GM19372 (cell line): ENCODE data around the gene UCP3.

Source experiments
- ATAC-seq: cut with Tn5 transposase; IDR thresholded peaks from one replicate; pipeline ENCODE4 v1.9.1; 2021; ENCODE audit warnings: mild to moderate bottlenecking, low read depth, moderate library complexity; ENCODE audit not compliant: unreplicated experiment

The UCP3 gene

GRCh38 chr11:74019104-74019738, 10.3 kb upstream of the UCP3 start:
- ATAC-seq, result no peak

GRCh38 chr11:74018331-74019005, 9.6 kb upstream of the UCP3 start:
- no peak for ATAC-seq

DNA sequence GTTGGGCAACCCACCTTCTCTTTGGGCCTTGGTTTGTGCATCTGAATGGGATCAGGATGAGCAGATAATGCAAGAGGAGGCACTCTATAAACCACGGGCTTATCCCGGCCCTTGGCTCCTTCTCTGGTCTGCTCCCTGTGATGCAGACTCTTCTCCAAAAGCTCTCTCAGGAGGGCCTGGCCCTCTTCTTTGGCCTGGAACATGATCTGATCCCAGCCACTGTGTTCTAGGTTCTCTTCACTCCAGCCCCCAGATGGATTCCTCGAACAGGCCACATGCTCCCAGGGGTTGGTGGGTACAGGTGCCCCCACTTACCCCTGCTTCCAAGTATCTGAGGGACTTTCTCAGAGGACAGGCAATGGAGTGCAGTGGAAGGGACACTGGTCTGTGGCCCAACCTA, 8.7 kb upstream of the UCP3 start:
- ATAC-seq, result no peak

DNA sequence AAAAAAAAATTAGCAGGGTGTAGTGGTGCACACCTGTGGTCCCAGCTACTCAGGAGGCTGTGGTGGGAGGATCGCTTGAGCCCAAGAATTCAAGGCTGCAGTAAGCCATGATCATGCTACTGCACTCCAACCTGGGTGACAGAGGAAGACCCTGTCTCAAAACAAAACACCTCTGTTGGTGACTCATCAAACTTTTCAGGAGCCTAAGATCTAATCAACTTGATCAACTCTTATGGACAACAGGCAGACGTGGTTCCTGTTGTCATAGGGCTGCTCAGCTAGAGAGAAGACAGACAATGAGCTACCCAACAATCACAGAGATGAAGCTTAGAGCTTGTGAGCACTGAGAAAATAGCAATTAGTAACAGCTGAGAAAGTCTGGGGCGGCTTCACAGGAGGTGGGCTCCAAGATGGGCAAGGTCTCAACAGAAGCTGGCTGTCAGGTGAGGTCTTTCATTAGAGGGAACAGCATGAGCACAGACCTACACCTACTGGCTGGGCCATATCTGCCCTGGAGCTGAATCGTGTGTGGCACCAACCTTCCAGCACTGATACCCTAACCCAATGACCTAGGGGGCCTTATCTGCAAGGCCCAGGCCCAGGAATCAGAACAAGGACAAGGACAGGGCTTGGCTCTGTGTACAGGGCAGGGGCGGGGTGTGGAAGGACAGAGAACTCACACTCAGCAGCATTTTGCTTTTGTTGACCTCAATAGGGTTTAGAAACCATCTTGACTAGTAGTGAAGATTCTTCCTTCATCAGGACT, 7.2 kb upstream of the UCP3 start:
- ATAC-seq, result no peak

DNA sequence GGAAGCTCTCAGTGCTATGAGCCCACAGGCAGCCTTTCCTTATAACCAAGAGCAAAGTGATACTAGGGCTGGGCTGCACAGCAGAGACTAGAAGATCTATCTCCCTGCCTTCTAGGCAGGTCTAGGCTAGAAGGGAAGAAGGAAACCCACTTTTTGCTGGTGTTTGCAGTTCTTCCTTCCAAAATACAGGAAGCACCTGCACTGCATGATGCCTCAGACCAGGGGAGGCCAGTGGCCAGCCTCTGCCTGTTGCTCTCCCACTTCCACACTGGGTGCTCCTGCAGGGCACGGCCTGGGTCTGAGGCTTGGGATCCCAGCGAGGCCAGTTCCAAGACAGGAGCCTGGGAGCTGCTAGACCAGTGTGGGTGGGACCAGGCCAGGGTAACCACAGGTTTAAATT, 6.0 kb upstream of the UCP3 start:
- ATAC-seq, result no peak

DNA sequence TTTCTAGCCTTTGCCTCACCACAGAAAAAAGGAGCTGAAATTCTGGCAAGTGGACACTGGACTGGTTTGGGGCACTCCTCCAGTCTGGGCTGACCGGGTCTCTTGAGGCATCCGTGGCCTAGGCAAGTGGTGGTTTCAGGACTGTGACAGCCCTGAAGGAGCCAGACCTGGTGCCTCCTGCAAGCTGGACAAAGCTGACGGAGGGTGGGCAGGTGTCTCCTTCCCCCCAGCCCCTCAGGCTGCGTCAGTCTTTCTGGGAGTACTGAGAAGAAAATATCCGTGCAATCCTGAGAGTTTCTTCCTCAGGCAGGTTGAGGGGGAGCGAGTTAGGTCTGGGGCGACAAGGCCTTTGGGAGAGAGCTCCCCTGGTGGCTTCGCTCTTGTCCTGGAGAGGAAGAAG, 4.3 kb upstream of the UCP3 start:
- no peak for ATAC-seq

DNA sequence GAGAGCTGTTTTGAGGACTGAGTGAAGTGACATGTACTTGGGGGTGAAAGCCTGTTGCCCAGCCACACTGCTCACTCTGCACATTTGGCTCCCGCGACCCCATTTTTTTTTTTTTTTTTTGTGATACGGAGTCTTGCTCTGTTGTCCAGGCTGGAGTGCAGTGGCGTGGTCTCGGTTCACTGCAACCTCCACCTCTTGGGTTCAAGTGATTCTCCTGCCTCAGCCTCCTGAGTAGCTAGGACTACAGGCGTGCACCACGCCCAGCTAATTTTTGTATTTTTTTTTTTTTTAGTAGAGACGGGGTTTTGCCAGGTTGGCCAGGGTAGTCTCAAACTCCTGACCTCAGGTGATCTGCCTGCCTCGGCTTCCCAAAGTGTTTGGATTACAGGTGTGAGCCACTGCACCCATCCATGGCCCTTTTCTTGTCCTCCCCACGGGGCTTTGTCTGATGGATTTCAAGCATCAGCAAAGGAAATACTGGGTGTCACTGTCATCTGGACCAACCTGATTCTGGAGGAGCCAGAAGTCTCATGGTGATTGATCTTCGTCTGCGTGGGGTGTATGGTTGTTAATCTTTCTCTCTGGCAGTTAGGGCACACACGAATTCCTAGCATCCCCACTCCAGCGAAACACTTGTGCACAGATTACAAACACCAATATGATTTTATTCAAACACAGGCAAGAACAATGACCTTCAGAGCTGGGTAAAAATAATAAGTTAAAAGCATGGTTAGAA, 3.4 kb upstream of the UCP3 start:
- ATAC-seq, result no peak

DNA sequence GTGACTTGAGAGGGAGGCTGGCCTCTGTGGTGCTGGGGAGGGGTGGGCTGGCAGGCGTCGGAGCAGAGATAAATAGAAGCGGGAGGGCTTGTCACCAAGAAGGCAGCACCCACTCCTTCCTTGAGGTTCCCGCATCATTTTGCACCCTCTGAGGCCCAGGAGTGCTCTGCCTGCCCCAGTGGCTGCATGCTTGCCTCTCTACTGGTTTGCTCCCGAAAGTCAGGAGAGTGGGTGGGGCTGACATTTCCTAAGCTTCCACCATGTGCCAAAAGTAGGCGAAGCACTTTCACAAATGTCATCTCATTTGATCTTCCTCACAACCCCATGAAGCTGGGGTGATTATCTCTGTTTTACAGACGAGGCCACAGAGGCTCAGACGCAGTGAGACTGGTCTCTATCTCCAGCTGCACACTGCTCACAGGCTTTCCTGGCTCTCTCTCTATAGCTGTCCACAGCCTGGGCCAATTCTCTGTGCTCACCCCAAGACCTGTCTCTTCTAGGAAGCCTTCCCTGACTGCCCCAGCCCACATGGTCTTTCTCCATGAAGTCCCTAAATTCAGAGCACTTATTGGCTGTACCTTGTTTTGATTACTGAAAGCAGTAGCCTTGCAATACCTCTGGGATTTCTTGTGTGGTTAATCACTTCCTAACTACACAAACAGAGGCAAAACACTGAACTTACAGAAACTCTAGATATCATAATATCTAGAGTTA, 2.6 kb upstream of the UCP3 start:
- ATAC-seq, result no peak

DNA sequence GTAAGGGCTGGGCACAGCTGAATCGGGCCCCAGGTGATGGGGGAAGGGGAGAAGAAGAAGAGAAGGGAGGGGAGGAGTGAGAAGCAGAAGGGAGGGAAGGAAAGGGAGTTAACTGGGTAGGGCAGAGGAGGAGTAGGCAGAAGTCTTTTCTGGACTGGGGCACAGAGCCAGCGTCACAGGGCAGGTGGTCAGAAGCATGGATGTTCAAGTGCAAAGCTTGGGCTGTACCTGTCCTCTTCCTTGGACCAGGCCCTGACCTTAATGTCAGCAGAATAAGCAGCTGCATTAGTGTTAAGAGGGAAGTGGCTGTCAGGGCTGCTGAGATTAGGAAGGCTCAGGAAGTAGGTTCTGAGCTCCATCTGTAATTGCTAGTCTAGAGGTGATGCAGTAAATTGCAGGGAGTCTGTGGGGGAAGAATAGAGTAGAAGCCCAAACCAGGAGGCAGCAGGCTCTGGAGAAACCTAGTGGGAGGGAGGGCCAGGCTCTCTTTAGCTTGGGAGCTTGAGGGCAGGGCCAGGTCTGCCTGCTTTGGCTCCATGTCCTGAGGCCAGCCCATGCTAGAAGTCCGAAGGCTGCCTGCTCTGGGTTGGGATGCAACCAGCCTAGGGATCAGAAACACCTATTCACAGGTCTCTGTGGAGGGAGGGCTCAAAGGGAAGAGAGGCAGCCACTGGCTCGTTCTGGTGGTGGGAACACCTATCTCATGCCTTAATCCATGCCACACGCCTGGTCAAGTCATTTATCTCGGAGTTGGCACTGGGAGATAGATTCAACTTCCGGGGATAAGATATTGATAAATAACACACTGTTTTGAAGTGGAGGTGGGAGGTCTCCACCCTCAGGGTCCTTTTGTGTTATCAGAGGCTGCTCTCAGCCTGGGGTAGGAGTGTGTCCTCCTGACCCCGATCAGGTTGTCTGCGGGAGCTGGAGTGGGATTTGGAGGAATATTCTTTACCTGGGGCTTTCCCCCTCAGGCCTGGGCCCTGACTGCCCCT, 1.7 kb upstream of the UCP3 start:
- no peak for ATAC-seq

GRCh38 chr11:74009675-74010305, 905 bp upstream of the UCP3 start:
- ATAC-seq, result no peak

DNA sequence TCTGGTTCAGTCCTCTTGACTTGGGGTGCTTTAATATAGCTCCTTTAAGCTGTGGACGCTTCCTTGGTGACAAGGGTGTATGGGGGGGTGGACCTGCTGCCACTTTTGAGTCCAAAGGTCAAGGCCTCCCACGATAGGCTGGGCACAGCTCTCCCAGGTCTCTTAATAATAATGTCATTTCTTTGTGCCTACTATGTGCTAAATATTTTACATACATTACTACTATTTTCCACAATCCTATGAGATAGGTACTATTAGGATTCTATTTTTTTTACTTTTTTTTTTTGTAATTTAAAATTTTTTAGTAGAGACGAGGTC, 304 bp upstream of the UCP3 start:
- ATAC-seq, result no peak

DNA sequence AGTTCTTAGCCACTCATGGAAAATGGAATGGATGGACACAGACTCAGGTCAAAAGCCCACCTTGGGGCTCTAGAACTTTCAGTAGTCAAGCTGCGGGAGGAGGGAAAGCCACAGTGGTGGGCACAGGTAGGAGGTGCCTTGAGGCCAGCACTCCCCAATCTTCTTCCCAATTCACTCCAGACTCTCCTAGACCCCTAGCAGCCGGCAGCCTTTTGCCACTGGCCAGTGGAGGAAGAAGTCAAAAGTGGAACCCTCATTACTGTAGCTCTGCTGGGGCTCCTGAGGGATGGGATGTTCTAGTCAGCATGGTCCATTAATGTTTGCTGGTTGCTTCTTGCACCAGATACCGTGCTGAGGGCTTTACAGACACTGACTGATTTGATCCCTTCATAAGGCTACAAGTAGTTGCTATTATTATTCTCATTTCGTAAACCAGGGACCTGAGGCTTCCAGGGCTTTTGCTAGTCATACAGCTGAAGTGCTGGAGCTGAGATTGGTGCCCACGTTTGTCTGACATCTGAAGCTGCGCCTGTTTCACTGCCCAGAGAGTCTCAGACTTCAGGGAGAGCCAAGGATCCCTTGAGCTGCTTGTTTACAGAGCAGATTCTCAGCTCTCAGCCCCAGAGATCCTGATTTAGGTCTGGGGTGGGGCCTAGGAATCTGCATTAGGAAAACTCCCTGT, 1.1 kb downstream of the UCP3 start:
- no peak for ATAC-seq

- no peak for ATAC-seq
Measured at GRCh38 chr11:74006743-74007304, 2.1 kb downstream of the UCP3 start.

GRCh38 chr11:74005721-74006517, 3.0 kb downstream of the UCP3 start:
- no peak for ATAC-seq

DNA sequence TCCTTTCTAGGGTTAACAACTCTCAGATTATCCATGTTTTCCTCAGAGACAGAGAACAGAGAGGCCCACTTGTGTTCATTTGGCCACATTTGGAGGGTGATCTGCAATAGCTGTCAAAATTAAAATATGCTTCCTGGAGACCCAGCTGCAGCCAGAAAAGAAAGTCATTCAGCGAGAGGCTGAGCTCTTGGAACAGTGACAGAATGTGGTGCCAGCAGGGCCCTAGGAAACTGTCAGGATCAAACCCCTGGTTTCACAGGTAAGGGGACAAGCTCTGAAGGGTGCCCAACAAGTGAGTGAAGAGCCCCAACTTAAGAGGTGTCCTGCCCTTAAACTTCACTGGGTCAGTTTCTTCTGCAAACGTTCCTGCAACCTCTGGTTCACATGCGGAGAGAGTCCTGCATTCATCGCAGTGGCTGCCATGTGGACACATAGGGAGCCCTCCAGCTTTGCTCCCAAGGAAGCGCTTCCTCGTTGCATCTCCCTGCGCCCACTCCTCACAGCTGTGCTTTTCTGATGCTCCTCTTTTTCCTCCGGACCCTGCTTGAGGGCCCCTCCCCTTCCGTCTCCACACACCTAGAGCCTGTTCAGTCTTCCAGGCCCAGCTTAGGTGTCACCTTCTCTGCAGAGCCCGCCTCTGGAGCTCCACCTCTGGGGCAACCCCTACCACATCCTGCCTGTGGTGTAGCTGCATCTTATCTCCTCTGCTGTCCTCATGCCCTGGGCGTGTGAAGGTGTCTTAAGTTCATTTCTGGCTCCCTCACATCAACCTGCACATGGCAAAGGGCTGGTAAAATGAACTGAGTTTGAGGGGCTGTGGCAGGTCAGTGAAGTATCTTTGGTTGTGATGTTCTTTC, 3.9 kb downstream of the UCP3 start:
- no peak for ATAC-seq

DNA sequence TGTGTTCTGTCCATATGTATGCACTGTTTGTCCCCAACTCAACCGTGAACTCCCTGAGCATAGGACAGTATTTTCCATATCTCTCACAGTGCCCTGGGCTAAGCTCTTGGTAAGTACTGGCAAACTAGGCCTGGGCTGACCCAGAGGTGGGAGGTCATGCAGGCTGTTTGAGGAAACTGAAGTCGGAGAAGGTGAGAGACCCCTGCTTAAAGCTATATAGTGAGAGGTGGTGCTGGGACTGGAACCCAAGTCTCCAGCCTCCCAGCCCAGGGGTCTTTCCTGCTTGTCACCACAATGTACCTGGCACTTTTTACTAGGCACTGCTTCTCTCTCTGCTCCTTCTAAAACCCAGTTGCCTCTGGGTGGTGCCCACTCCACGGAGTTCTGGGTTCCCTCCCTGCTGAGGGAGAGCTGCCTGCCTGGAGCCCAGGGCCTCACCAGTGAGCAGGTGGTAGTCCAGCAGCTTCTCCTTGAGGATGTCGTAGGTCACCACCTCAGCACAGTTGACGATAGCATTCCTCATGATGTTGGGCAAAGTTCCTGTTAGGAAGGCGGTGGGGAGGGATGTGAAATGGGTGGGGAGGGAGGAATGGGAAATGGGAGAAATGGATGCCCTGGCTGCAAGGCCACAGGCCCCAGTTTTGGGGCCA, 4.7 kb downstream of the UCP3 start:
- no peak for ATAC-seq
